HCT116 (cell line): ENCODE data around the gene PARVB. TPM values are rescaled to one million over a fixed set of nuclear protein-coding genes. Genes with fewer than 3 reads are reported as not detected.

Experiments
- ATAC-seq: fragments of 200-7000 bp; cut with Tn5 transposase; 2 replicates; pipeline ENCODE4 v1.9.1; 2020; ENCODE audit warnings: mild to moderate bottlenecking, moderate library complexity
- BruUV-seq: library from RNA; stranded (reverse); fragments of 400-500 nt; replicated peaks from 2 replicates; lab custom pipeline; 2021; lab: Mats Ljungman, UMichigan
- CTCF ChIA-PET: fragments of 300-600 bp; sonication (Branson Sonifier 250); formaldehyde crosslinking; loops from one replicate; lab custom pipeline; 2021; ENCODE audit warnings: antibody characterized with exemption; lab: Charles Lee
- POLR2A ChIA-PET: fragments of 300-600, 350-600 bp; sonication (Branson Sonifier 250); formaldehyde crosslinking; loops from one replicate; lab custom pipeline; 2021; ENCODE audit warnings: antibody characterized with exemption; lab: Charles Lee
- RAD21 ChIA-PET, 2 experiments: fragments of 300-600 bp; sonication (Branson Sonifier 250); formaldehyde crosslinking; loops; one replicate each; lab custom pipeline; 2023; ENCODE audit warnings: low total read pairs in 2 of 2; ENCODE audit not compliant: uncharacterized antibody in 2 of 2, unreplicated experiment in 2 of 2, low non-redundant PET in 1 of 2; lab: Charles Lee
- DNase-seq: peaks from one replicate; pipeline ENCODE4 v3.0.0-alpha.2; 2010; ENCODE audit warnings: low read depth, low spot score
- H2AFZ ChIP-seq: fragments of 200-600 bp; shearing (Covaris generic), sonication (generic); 2 replicates; pipeline ENCODE4 v1.6.1; 2017; ENCODE audit warnings: low read depth, mixed run types, mixed read lengths, antibody characterized with exemption, low read length; ENCODE audit not compliant: poor library complexity, severe bottlenecking
- H3K27ac ChIP-seq: 2 replicates; pipeline ENCODE4 v1.5.1; 2012; ENCODE audit warnings: low read depth, low read length
- H3K27me3 ChIP-seq: fragments of 200-600 bp; sonication (generic); 2 replicates; pipeline ENCODE4 v1.6.1; 2016; ENCODE audit warnings: mixed run types, low read length, mixed read lengths; ENCODE audit not compliant: insufficient read depth
- H3K36me3 ChIP-seq, 2 experiments: fragments of 200-500 bp in 1 of 2; fragments of 200-600 bp in 1 of 2; sonication (Bioruptor generic) in 1 of 2; sonication (generic) in 1 of 2; 2 replicates each; pipeline versions ENCODE4 v1.5.1 to v1.6.1; 2014 to 2016; ENCODE audit warnings: low read length in 2 of 2, inconsistent platforms in 1 of 2, mixed read lengths in 1 of 2, mixed run types in 1 of 2; ENCODE audit not compliant: insufficient read depth in 2 of 2, control insufficient read depth in 1 of 2
- H3K4me1 ChIP-seq, 2 experiments: fragments of 200-600 bp in 1 of 2; sonication (generic) in 1 of 2; 2 replicates each; pipeline versions ENCODE4 v1.5.1 to v1.6.1; 2012 to 2017; ENCODE audit warnings: low read length in 2 of 2, inconsistent platforms in 1 of 2, mild to moderate bottlenecking in 1 of 2, mixed read lengths in 1 of 2, mixed run types in 1 of 2, moderate library complexity in 1 of 2; ENCODE audit not compliant: insufficient read depth in 2 of 2, control insufficient read depth in 1 of 2
- H3K4me2 ChIP-seq: fragments of 200-600 bp; sonication (generic); 2 replicates; pipeline ENCODE4 v1.6.1; 2017; ENCODE audit warnings: mixed run types, low read length, mixed read lengths
- H3K4me3 ChIP-seq, 2 experiments: fragments of 200-600 bp in 1 of 2; sonication (generic) in 1 of 2; replicated peaks in 1 of 2; 2 replicates each; pipeline ENCODE4 v1.5.1; 2011 to 2016; ENCODE audit warnings: low read length in 2 of 2, control low read depth in 1 of 2, low read depth in 1 of 2, mild to moderate bottlenecking in 1 of 2, mixed read lengths in 1 of 2, mixed run types in 1 of 2
- H3K79me2 ChIP-seq: fragments of 200-600 bp; sonication (generic); 2 replicates; pipeline ENCODE4 v1.6.1; 2017; ENCODE audit warnings: mild to moderate bottlenecking, mixed run types, low read length, moderate library complexity, mixed read lengths; ENCODE audit not compliant: insufficient read depth
- H3K9ac ChIP-seq: fragments of 200-600 bp; sonication (generic); 2 replicates; pipeline ENCODE4 v1.6.1; 2016; ENCODE audit warnings: low read length, mixed read lengths
- H3K9me2 ChIP-seq: fragments of 200-600 bp; sonication (generic), shearing (Covaris generic); 2 replicates; pipeline ENCODE4 v1.6.1; 2017; ENCODE audit warnings: mixed run types, mild to moderate bottlenecking, moderate library complexity; ENCODE audit not compliant: insufficient read depth
- H3K9me3 ChIP-seq, 2 experiments: fragments of 200-500 bp in 1 of 2; fragments of 200-600 bp in 1 of 2; sonication (Bioruptor generic) in 1 of 2; sonication (generic) in 1 of 2; 2 replicates each; pipeline ENCODE4 v1.6.1; 2014 to 2017; ENCODE audit warnings: low read length in 2 of 2, mixed read lengths in 2 of 2, inconsistent platforms in 1 of 2, low read depth in 1 of 2, mild to moderate bottlenecking in 1 of 2, mixed run types in 1 of 2, moderate library complexity in 1 of 2; ENCODE audit not compliant: control insufficient read depth in 1 of 2, insufficient read depth in 1 of 2
- H4K20me1 ChIP-seq: fragments of 200-600 bp; sonication (generic), shearing (Covaris generic); 2 replicates; pipeline ENCODE4 v1.6.1; 2017; ENCODE audit warnings: mixed run types, mild to moderate bottlenecking, moderate library complexity; ENCODE audit not compliant: insufficient read depth
- CBX3 ChIP-seq: IDR thresholded peaks from 2 replicates; pipeline ENCODE4 v1.6.1; 2012; ENCODE audit warnings: low read depth
- CEBPB ChIP-seq: IDR thresholded peaks from 2 replicates; pipeline ENCODE4 v1.6.1; 2012; ENCODE audit warnings: low read depth
- ELF1 ChIP-seq: IDR thresholded peaks from 2 replicates; pipeline ENCODE4 v1.6.1; 2012; ENCODE audit warnings: low read depth, borderline replicate concordance
- EZH2 ChIP-seq: fragments of 200-600 bp; sonication (generic); IDR thresholded peaks from 2 replicates; pipeline ENCODE4 v1.6.1; 2017; ENCODE audit warnings: antibody characterized with exemption, mixed run types
- EZH2phosphoT487 ChIP-seq: fragments of 200-600 bp; IDR thresholded peaks from 2 replicates; pipeline ENCODE4 v1.6.1; 2018; ENCODE audit warnings: antibody characterized with exemption, borderline replicate concordance
- FOSL1 ChIP-seq: IDR thresholded peaks from 2 replicates; pipeline ENCODE4 v1.6.1; 2012; ENCODE audit warnings: low read depth
- JUND ChIP-seq: IDR thresholded peaks from 2 replicates; pipeline ENCODE4 v1.6.1; 2012
- POLR2A ChIP-seq: IDR thresholded peaks from 2 replicates; pipeline ENCODE4 v1.7.0; 2011; ENCODE audit warnings: borderline replicate concordance; ENCODE audit not compliant: insufficient read depth, insufficient read length; ENCODE audit errors: extremely low read depth
- SRF ChIP-seq: IDR thresholded peaks from 2 replicates; pipeline ENCODE4 v1.6.1; 2012; ENCODE audit warnings: low read depth
- TCF7L2 ChIP-seq: IDR thresholded peaks from 2 replicates; pipeline ENCODE4 v1.7.0; 2011; ENCODE audit warnings: borderline replicate concordance, inconsistent platforms; ENCODE audit not compliant: insufficient read depth, insufficient read length; ENCODE audit errors: extremely low read depth
- YY1 ChIP-seq: IDR thresholded peaks from 2 replicates; pipeline ENCODE4 v1.6.1; 2011; ENCODE audit warnings: low read length, low read depth, moderate library complexity, mild to moderate bottlenecking; ENCODE audit not compliant: insufficient replicate concordance; ENCODE audit errors: extremely low read depth
- ZNF274 ChIP-seq: fragments of 200-500 bp; sonication (Bioruptor generic); IDR thresholded peaks from 2 replicates; pipeline ENCODE4 v1.6.1; 2014; ENCODE audit warnings: mild to moderate bottlenecking, low read depth, low read length, inconsistent platforms
- intact Hi-C: fragments of 100-400 bp; cut with micrococcal nuclease; formaldehyde crosslinking; loops from 2 replicates; pipeline ENCODE4 v1.10.0; 2022
- total RNA-seq: library from RNA; stranded (reverse); gene quantifications from one replicate; pipeline ENCODE4 v1.2.1, GENCODE V29; 2021; ENCODE audit not compliant: unreplicated experiment
- TF ChIP-seq, protein P1 (sequence below), 3 experiments: fragments of 200-600 bp in 1 of 3; sonication (generic) in 1 of 3; IDR thresholded peaks in 2 of 3; conservative IDR thresholded peaks in 1 of 3; 2 replicates each; pipeline ENCODE4 v1.5.1; 2012 to 2017; ENCODE audit warnings: low read depth in 2 of 3, low read length in 2 of 3, antibody characterized with exemption in 1 of 3, borderline replicate concordance in 1 of 3, control low read depth in 1 of 3, mild to moderate bottlenecking in 1 of 3, mixed read lengths in 1 of 3, mixed run types in 1 of 3, moderate library complexity in 1 of 3; ENCODE audit not compliant: insufficient read depth in 1 of 3
- TF ChIP-seq, protein P2 (sequence below): IDR thresholded peaks from 2 replicates; pipeline ENCODE4 v1.6.1; 2012; ENCODE audit warnings: low read depth
- TF ChIP-seq, protein P3 (sequence below): IDR thresholded peaks from 2 replicates; pipeline ENCODE4 v1.6.1; 2011; ENCODE audit warnings: mild to moderate bottlenecking, low read length, moderate library complexity; ENCODE audit not compliant: insufficient replicate concordance; ENCODE audit errors: extremely low read depth

Gene PARVB
- total RNA-seq, 1 experiment from 2014 or later = 21.4 TPM

DNA sequence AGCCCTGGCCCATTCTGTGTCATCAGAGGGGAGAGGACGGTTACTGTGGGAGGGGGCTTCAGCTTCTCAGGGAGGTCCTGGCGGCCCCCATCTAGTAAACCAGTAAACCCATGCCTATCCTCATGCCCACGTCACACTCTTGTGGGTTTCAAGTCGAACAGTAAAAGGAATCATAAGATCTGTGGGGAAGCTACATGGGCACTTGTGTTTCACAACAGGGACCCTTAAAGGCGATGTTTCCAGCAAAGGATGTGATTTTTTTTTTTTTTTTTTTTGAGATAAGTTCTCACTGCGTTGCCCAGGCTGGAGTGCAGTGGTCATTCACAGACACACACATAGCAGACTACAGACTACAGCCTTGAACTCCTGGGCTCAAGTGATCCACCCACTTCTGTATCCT lies 147.5 kb downstream of the PARVB start:
- no peaks in the 10 kb centered on the region for H3K27me3 ChIP-seq
- ATAC-seq (no peak), DNase-seq (no peak)
- H3K79me2 ChIP-seq = no peaks in the 10 kb centered on the region
- no peaks in the 10 kb centered on the region for H4K20me1 ChIP-seq
- no peak overlapping the region for H3K4me3 ChIP-seq
- no peaks in the 10 kb centered on the region for H3K9me2 ChIP-seq
- H3K9me3 ChIP-seq = no peaks in the 10 kb centered on the region
- ChIA-PET CTCF (no interaction called here), RAD21 (no interaction called here), POLR2A (no interaction called here)
- H2AFZ ChIP-seq = no peak overlapping the region
- H3K4me1 ChIP-seq = no peaks in the 10 kb centered on the region
- no peak overlapping the region for H3K4me2 ChIP-seq
- no TSS peak for BruUV-seq
- TF ChIP-seq ZNF274 (no peak), POLR2A (no peak), ELF1 (no peak), YY1 (no peak), FOSL1 (no peak), CBX3 (no peak), EZH2phosphoT487 (no peak), EZH2 (no peak), JUND (no peak), TCF7L2 (no peak), CEBPB (no peak), SRF (no peak)
- TF ChIP-seq, protein P1, sequence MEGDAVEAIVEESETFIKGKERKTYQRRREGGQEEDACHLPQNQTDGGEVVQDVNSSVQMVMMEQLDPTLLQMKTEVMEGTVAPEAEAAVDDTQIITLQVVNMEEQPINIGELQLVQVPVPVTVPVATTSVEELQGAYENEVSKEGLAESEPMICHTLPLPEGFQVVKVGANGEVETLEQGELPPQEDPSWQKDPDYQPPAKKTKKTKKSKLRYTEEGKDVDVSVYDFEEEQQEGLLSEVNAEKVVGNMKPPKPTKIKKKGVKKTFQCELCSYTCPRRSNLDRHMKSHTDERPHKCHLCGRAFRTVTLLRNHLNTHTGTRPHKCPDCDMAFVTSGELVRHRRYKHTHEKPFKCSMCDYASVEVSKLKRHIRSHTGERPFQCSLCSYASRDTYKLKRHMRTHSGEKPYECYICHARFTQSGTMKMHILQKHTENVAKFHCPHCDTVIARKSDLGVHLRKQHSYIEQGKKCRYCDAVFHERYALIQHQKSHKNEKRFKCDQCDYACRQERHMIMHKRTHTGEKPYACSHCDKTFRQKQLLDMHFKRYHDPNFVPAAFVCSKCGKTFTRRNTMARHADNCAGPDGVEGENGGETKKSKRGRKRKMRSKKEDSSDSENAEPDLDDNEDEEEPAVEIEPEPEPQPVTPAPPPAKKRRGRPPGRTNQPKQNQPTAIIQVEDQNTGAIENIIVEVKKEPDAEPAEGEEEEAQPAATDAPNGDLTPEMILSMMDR (IDR thresholded peaks at IDR 0.05 in 2 of 3, conservative IDR thresholded peaks at IDR 0.05 in 1 of 3; ENCODE audit: borderline replicate concordance in 1 of 3, insufficient read depth in 1 of 3, low read depth in 2 of 3, low read length in 2 of 3) = no peak
- TF ChIP-seq, protein P2, sequence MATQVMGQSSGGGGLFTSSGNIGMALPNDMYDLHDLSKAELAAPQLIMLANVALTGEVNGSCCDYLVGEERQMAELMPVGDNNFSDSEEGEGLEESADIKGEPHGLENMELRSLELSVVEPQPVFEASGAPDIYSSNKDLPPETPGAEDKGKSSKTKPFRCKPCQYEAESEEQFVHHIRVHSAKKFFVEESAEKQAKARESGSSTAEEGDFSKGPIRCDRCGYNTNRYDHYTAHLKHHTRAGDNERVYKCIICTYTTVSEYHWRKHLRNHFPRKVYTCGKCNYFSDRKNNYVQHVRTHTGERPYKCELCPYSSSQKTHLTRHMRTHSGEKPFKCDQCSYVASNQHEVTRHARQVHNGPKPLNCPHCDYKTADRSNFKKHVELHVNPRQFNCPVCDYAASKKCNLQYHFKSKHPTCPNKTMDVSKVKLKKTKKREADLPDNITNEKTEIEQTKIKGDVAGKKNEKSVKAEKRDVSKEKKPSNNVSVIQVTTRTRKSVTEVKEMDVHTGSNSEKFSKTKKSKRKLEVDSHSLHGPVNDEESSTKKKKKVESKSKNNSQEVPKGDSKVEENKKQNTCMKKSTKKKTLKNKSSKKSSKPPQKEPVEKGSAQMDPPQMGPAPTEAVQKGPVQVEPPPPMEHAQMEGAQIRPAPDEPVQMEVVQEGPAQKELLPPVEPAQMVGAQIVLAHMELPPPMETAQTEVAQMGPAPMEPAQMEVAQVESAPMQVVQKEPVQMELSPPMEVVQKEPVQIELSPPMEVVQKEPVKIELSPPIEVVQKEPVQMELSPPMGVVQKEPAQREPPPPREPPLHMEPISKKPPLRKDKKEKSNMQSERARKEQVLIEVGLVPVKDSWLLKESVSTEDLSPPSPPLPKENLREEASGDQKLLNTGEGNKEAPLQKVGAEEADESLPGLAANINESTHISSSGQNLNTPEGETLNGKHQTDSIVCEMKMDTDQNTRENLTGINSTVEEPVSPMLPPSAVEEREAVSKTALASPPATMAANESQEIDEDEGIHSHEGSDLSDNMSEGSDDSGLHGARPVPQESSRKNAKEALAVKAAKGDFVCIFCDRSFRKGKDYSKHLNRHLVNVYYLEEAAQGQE = no peak
- TF ChIP-seq, protein P3, sequence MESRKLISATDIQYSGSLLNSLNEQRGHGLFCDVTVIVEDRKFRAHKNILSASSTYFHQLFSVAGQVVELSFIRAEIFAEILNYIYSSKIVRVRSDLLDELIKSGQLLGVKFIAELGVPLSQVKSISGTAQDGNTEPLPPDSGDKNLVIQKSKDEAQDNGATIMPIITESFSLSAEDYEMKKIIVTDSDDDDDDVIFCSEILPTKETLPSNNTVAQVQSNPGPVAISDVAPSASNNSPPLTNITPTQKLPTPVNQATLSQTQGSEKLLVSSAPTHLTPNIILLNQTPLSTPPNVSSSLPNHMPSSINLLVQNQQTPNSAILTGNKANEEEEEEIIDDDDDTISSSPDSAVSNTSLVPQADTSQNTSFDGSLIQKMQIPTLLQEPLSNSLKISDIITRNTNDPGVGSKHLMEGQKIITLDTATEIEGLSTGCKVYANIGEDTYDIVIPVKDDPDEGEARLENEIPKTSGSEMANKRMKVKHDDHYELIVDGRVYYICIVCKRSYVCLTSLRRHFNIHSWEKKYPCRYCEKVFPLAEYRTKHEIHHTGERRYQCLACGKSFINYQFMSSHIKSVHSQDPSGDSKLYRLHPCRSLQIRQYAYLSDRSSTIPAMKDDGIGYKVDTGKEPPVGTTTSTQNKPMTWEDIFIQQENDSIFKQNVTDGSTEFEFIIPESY = no peak
- intact Hi-C loops = no loop called here
- H3K9ac ChIP-seq = no peak overlapping the region
- no peak overlapping the region for H3K27ac ChIP-seq
- no peaks in the 10 kb centered on the region for H3K36me3 ChIP-seq
